HepG2 (cell line): ENCODE data around the gene MCC. TPM values are rescaled to one million over a fixed set of nuclear protein-coding genes. Genes with fewer than 3 reads are reported as not detected.

Experiments used
- ATAC-seq: fragments of 200-7000 bp; cut with Tn5 transposase; 3 replicates; pipeline ENCODE4 v1.9.1; 2020; ENCODE audit warnings: mild to moderate bottlenecking, moderate library complexity
- BruUV-seq: library from RNA; stranded (reverse); fragments of 400-500 nt; replicated peaks from 2 replicates; lab custom pipeline; 2021; lab: Mats Ljungman, UMichigan
- CTCF ChIA-PET: fragments of 300-600 bp; formaldehyde crosslinking; extraction: SDS; loops from one replicate; lab custom pipeline; 2021; ENCODE audit warnings: low total read pairs, inconsistent platforms, low intra/inter-chr PET ratio; lab: Yijun Ruan, JAX
- POLR2A ChIA-PET: fragments of 350-600 bp; sonication (Branson Sonifier 250); formaldehyde crosslinking; loops from one replicate; lab custom pipeline; 2020; ENCODE audit warnings: antibody characterized with exemption, inconsistent platforms; lab: Yijun Ruan, JAX
- DNase-seq: peaks from one replicate; pipeline ENCODE4 v3.0.0-alpha.2; 2015; ENCODE audit warnings: low spot score
- FAIRE-seq: peaks from 3 replicates; lab custom pipeline; 2011; peaks lifted over from hg19 to GRCh38; lab: Jason Lieb, UNC
- H2AFZ ChIP-seq: one replicate; pipeline ENCODE4 v1.6.1; 2011; ENCODE audit warnings: low read length, inconsistent platforms
- H3K27ac ChIP-seq: fragments of 300-600 bp; 3 replicates; pipeline ENCODE4 v1.8.0; 2011; ENCODE audit warnings: mixed run types, mild to moderate bottlenecking, mixed read lengths, low read length, inconsistent platforms; ENCODE audit not compliant: insufficient read depth; ENCODE audit errors: extremely low read length
- H3K27me3 ChIP-seq, 2 experiments: fragments of 200-600 bp in 1 of 2; 2 replicates in 1 of 2; 3 replicates in 1 of 2; pipeline versions ENCODE4 v1.6.0 to v1.8.0; 2011; ENCODE audit warnings: low read length in 2 of 2, mild to moderate bottlenecking in 2 of 2, moderate library complexity in 2 of 2, inconsistent platforms in 1 of 2; ENCODE audit not compliant: insufficient read depth in 2 of 2, control insufficient read depth in 1 of 2
- H3K36me3 ChIP-seq, 2 experiments: fragments of 200-600 bp in 1 of 2; replicated peaks in 1 of 2; 2 replicates in 1 of 2; 3 replicates in 1 of 2; pipeline versions ENCODE4 v1.5.1 to v1.8.0; 2011; ENCODE audit warnings: low read length in 2 of 2, inconsistent platforms in 1 of 2; ENCODE audit not compliant: insufficient read depth in 2 of 2, control insufficient read depth in 1 of 2
- H3K4me1 ChIP-seq: 2 replicates; pipeline ENCODE4 v1.5.1; 2012; ENCODE audit warnings: low read length, inconsistent platforms; ENCODE audit not compliant: insufficient read depth
- H3K4me2 ChIP-seq: 2 replicates; pipeline ENCODE4 v1.6.0; 2011; ENCODE audit warnings: low read depth, low read length, inconsistent platforms
- H3K4me3 ChIP-seq, 3 experiments: fragments of 200-600 bp in 1 of 3; sonication (generic), shearing (Covaris generic) in 1 of 3; replicated peaks in 1 of 3; 2 replicates each; pipeline ENCODE4 v1.5.1; 2011 to 2016; ENCODE audit warnings: low read length in 3 of 3, inconsistent platforms in 2 of 3, low read depth in 2 of 3, mild to moderate bottlenecking in 2 of 3, control low read depth in 1 of 3, mixed read lengths in 1 of 3; ENCODE audit not compliant: insufficient read depth in 1 of 3
- H3K79me2 ChIP-seq: one replicate; pipeline ENCODE4 v1.6.1; 2011; ENCODE audit warnings: low read length, inconsistent platforms; ENCODE audit not compliant: insufficient read depth
- H3K9ac ChIP-seq: 2 replicates; pipeline ENCODE4 v1.6.0; 2011; ENCODE audit warnings: mild to moderate bottlenecking, low read depth, low read length, inconsistent platforms; ENCODE audit not compliant: insufficient read depth
- H3K9me3 ChIP-seq: 2 replicates; pipeline ENCODE4 v1.5.1; 2012; ENCODE audit warnings: mild to moderate bottlenecking, low read length
- H4K20me1 ChIP-seq: 2 replicates; pipeline ENCODE4 v1.6.0; 2011; ENCODE audit warnings: inconsistent platforms, mild to moderate bottlenecking, low read length, moderate library complexity; ENCODE audit not compliant: insufficient read depth
- ADNP ChIP-seq: sonication (generic); formaldehyde crosslinking; IDR thresholded peaks from 2 replicates; pipeline ENCODE4 v1.4.0; 2020; ENCODE audit warnings: missing genetic modification reagents
- KMT2A ChIP-seq: sonication (generic); formaldehyde crosslinking; IDR thresholded peaks from 2 replicates; pipeline ENCODE4 v1.4.0; 2020; ENCODE audit warnings: missing genetic modification reagents
- MAZ ChIP-seq, 2 experiments: sonication (generic) in 1 of 2; formaldehyde crosslinking in 1 of 2; IDR thresholded peaks; 2 replicates each; pipeline versions ENCODE4 v1.5.0 to v1.6.1; 2012 to 2020; ENCODE audit warnings: low read depth in 2 of 2, mild to moderate bottlenecking in 2 of 2, borderline replicate concordance in 1 of 2, improper control_type of control experiment in 1 of 2, low read length in 1 of 2, missing genetic modification reagents in 1 of 2, moderate library complexity in 1 of 2
- MTA3 ChIP-seq: sonication (generic); formaldehyde crosslinking; IDR thresholded peaks from 2 replicates; pipeline ENCODE4 v1.4.0; 2020; ENCODE audit warnings: missing genetic modification reagents
- RFX5 ChIP-seq: IDR thresholded peaks from 2 replicates; pipeline ENCODE4 v1.6.1; 2011; ENCODE audit warnings: low read depth, low read length, improper control_type of control experiment
- RORA ChIP-seq: sonication (generic); formaldehyde crosslinking; IDR thresholded peaks from 2 replicates; pipeline ENCODE4 v1.5.0; 2020; ENCODE audit warnings: mild to moderate bottlenecking, missing genetic modification reagents, moderate library complexity
- SMARCE1 ChIP-seq: fragments of 450-650 bp; IDR thresholded peaks from 2 replicates; pipeline ENCODE4 v1.6.1; 2017; ENCODE audit warnings: borderline replicate concordance
- ZIK1 ChIP-seq: sonication (generic); formaldehyde crosslinking; IDR thresholded peaks from 2 replicates; pipeline ENCODE4 v1.5.0; 2020; ENCODE audit warnings: mild to moderate bottlenecking, low read depth, missing genetic modification reagents, borderline replicate concordance
- ZNF232 ChIP-seq: sonication (generic); formaldehyde crosslinking; IDR thresholded peaks from 2 replicates; pipeline ENCODE4 v1.4.0; 2020; ENCODE audit warnings: missing genetic modification reagents, borderline replicate concordance
- ZNF678 ChIP-seq: sonication (generic); formaldehyde crosslinking; IDR thresholded peaks from 2 replicates; pipeline ENCODE4 v1.4.0; 2020; ENCODE audit warnings: mild to moderate bottlenecking, missing genetic modification reagents
- ZNF776 ChIP-seq: sonication (generic); formaldehyde crosslinking; IDR thresholded peaks from 2 replicates; pipeline ENCODE4 v1.4.0; 2020; ENCODE audit warnings: mild to moderate bottlenecking, missing genetic modification reagents
- WGBS: methylation state at CpG from one replicate; pipeline ENCODE4 v1.1.6; 2017; ENCODE audit warnings: low lambda C conversion rate; 5-methylcytosine and 5-hydroxymethylcytosine counted together
- in situ Hi-C: cut with HindIII; loops from 2 replicates; pipeline ENCODE4 v1.10.0; 2017; ENCODE audit warnings: low pct_unique_long_range_greater_than_20kb; ENCODE audit not compliant: extremely low pct_ligation_motif_present
- intact Hi-C: fragments of 100-400 bp; cut with micrococcal nuclease; formaldehyde crosslinking; loops from one replicate; pipeline ENCODE4 v1.10.0; 2022; ENCODE audit not compliant: unreplicated experiment
- polyA plus RNA-seq, 8 experiments: library from polyadenylated mRNA; depleted of rRNA in 3 of 8; stranded (reverse) in 7 of 8; unstranded in 1 of 8; fragments of >200 nt; fragmentation: Illumina TruSeq in 4 of 8; extraction: Trizol in 4 of 8; gene quantifications; 2 replicates each; pipeline versions ENCODE4 v1.2.1 to v1.2.3, GENCODE V29; 2011 to 2016; ENCODE audit warnings: low read depth in 4 of 8, missing spikeins in 1 of 8, mixed read lengths in 1 of 8; ENCODE audit not compliant: insufficient read depth in 1 of 8
- total RNA-seq, 5 experiments: library from RNA; depleted of rRNA; stranded (reverse); fragments of >200 nt; fragmentation: Illumina TruSeq; extraction: Trizol; gene quantifications; 2 replicates each; pipeline ENCODE4 v1.2.3, GENCODE V29; 2016; ENCODE audit warnings: low read depth in 1 of 5
- TF ChIP-seq, protein P1 (sequence below), 2 experiments: sonication (generic) in 1 of 2; formaldehyde crosslinking in 1 of 2; IDR thresholded peaks; 2 replicates each; pipeline versions ENCODE4 v1.4.0 to v1.6.1; 2018 to 2020; ENCODE audit warnings: missing genetic modification reagents in 2 of 2, borderline replicate concordance in 1 of 2, low read depth in 1 of 2, mild to moderate bottlenecking in 1 of 2, missing biosample characterization in 1 of 2
- TF ChIP-seq, protein P2 (sequence below): sonication (generic); formaldehyde crosslinking; IDR thresholded peaks from 2 replicates; pipeline ENCODE4 v1.5.1; 2020; ENCODE audit warnings: missing genetic modification reagents, mild to moderate bottlenecking, borderline replicate concordance
- TF ChIP-seq, protein P3 (sequence below): IDR thresholded peaks from 2 replicates; pipeline ENCODE4 v1.6.1; 2016; ENCODE audit warnings: low read depth, control low read depth
- TF ChIP-seq, protein P4 (sequence below): sonication (generic); formaldehyde crosslinking; conservative IDR thresholded peaks from 2 replicates; pipeline ENCODE4 v1.4.0; 2020; ENCODE audit warnings: mild to moderate bottlenecking, missing genetic modification reagents, moderate library complexity

Gene MCC
- total and polyA plus RNA-seq, 2 of the 13 experiments (the other 11 are each of a cell fraction or from before 2014, with no cell fraction given) = 0.55 to 2.4 TPM

DNA sequence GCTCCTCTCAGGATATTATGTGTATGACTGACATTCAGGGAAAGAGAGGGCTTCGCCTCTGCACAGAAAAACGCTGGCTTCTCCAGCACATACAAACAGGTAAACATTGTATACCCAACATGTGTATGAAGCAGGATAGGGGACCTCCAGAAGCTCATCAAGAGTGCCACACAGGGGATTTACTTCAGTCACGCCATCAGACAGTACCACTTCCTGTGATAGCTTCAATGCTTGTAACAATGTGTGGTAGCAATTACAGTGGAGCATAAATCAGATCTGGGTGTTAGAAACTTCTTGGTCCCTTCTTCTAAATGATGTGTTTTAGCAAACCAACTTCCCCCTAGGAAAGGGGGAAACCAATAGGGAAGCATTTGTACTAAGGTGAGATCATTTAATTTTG is 214.3 kb downstream of the MCC start:
- in situ Hi-C loops = no loop called here
- ATAC-seq (no peak), DNase-seq (no peak), FAIRE-seq (no peak)
- Histone ChIP-seq H3K36me3 (no peaks in the 10 kb centered on the region), H3K4me1 (no peaks in the 10 kb centered on the region), H3K9me3 (no peaks in the 10 kb centered on the region), H3K4me3 (no peak overlapping the region), H3K79me2 (no peaks in the 10 kb centered on the region), H3K27ac (no peak overlapping the region), H3K27me3 (no peaks in the 10 kb centered on the region; a peak in 1 of 5 replicates), H2AFZ (no peak overlapping the region), H3K4me2 (no peak overlapping the region), H4K20me1 (no peaks in the 10 kb centered on the region), H3K9ac (no peak overlapping the region)
- 10% methylated on average over 3 of the region's 3 CpGs for WGBS
- intact Hi-C loops = no loop called here
- CTCF ChIA-PET = no interaction called here
- BruUV-seq = no TSS peak
- POLR2A ChIA-PET = no interaction called here
- TF ChIP-seq ZNF776 (CRISPR knock-in tag) (no peak), ZNF232 (CRISPR knock-in tag) (no peak), SMARCE1 (no peak), RFX5 (no peak), RORA (CRISPR knock-in tag) (no peak), ADNP (CRISPR knock-in tag) (no peak), KMT2A (no peak), MTA3 (CRISPR knock-in tag) (no peak), ZIK1 (CRISPR knock-in tag) (no peak), ZNF678 (CRISPR knock-in tag) (no peak), MAZ (IDR thresholded peaks at IDR 0.05; ENCODE audit: borderline replicate concordance, low read depth, low read length) (no peak), MAZ (CRISPR knock-in tag; IDR thresholded peaks at IDR 0.05; ENCODE audit: low read depth) (no peak)
- TF ChIP-seq, protein P1, sequence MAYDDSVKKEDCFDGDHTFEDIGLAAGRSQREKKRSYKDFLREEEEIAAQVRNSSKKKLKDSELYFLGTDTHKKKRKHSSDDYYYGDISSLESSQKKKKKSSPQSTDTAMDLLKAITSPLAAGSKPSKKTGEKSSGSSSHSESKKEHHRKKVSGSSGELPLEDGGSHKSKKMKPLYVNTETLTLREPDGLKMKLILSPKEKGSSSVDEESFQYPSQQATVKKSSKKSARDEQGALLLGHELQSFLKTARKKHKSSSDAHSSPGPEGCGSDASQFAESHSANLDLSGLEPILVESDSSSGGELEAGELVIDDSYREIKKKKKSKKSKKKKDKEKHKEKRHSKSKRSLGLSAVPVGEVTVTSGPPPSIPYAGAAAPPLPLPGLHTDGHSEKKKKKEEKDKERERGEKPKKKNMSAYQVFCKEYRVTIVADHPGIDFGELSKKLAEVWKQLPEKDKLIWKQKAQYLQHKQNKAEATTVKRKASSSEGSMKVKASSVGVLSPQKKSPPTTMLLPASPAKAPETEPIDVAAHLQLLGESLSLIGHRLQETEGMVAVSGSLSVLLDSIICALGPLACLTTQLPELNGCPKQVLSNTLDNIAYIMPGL (CRISPR knock-in tag; IDR thresholded peaks at IDR 0.05; ENCODE audit: borderline replicate concordance in 1 of 2, low read depth in 1 of 2) = no peak
- TF ChIP-seq, protein P2, sequence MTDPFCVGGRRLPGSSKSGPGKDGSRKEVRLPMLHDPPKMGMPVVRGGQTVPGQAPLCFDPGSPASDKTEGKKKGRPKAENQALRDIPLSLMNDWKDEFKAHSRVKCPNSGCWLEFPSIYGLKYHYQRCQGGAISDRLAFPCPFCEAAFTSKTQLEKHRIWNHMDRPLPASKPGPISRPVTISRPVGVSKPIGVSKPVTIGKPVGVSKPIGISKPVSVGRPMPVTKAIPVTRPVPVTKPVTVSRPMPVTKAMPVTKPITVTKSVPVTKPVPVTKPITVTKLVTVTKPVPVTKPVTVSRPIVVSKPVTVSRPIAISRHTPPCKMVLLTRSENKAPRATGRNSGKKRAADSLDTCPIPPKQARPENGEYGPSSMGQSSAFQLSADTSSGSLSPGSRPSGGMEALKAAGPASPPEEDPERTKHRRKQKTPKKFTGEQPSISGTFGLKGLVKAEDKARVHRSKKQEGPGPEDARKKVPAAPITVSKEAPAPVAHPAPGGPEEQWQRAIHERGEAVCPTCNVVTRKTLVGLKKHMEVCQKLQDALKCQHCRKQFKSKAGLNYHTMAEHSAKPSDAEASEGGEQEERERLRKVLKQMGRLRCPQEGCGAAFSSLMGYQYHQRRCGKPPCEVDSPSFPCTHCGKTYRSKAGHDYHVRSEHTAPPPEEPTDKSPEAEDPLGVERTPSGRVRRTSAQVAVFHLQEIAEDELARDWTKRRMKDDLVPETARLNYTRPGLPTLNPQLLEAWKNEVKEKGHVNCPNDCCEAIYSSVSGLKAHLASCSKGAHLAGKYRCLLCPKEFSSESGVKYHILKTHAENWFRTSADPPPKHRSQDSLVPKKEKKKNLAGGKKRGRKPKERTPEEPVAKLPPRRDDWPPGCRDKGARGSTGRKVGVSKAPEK (CRISPR knock-in tag) = no peak
- TF ChIP-seq, protein P3, sequence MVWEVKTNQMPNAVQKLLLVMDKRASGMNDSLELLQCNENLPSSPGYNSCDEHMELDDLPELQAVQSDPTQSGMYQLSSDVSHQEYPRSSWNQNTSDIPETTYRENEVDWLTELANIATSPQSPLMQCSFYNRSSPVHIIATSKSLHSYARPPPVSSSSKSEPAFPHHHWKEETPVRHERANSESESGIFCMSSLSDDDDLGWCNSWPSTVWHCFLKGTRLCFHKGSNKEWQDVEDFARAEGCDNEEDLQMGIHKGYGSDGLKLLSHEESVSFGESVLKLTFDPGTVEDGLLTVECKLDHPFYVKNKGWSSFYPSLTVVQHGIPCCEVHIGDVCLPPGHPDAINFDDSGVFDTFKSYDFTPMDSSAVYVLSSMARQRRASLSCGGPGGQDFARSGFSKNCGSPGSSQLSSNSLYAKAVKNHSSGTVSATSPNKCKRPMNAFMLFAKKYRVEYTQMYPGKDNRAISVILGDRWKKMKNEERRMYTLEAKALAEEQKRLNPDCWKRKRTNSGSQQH (CRISPR knock-in tag) = no peak
- TF ChIP-seq, protein P4, sequence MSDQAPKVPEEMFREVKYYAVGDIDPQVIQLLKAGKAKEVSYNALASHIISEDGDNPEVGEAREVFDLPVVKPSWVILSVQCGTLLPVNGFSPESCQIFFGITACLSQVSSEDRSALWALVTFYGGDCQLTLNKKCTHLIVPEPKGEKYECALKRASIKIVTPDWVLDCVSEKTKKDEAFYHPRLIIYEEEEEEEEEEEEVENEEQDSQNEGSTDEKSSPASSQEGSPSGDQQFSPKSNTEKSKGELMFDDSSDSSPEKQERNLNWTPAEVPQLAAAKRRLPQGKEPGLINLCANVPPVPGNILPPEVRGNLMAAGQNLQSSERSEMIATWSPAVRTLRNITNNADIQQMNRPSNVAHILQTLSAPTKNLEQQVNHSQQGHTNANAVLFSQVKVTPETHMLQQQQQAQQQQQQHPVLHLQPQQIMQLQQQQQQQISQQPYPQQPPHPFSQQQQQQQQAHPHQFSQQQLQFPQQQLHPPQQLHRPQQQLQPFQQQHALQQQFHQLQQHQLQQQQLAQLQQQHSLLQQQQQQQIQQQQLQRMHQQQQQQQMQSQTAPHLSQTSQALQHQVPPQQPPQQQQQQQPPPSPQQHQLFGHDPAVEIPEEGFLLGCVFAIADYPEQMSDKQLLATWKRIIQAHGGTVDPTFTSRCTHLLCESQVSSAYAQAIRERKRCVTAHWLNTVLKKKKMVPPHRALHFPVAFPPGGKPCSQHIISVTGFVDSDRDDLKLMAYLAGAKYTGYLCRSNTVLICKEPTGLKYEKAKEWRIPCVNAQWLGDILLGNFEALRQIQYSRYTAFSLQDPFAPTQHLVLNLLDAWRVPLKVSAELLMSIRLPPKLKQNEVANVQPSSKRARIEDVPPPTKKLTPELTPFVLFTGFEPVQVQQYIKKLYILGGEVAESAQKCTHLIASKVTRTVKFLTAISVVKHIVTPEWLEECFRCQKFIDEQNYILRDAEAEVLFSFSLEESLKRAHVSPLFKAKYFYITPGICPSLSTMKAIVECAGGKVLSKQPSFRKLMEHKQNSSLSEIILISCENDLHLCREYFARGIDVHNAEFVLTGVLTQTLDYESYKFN (CRISPR knock-in tag) = no peak
